RWPE1 (cell line): ENCODE results near the gene MOSMO.

Experiments
- CTCF ChIA-PET: fragments of 350-600 bp; sonication (Branson Sonifier 250); formaldehyde crosslinking; extraction: SDS; loops from one replicate; lab custom pipeline; 2021; lab: Yijun Ruan, JAX
- POLR2A ChIA-PET: fragments of 400-600 bp; formaldehyde crosslinking; extraction: SDS; loops from one replicate; lab custom pipeline; 2020; ENCODE audit warnings: antibody characterized with exemption; ENCODE audit not compliant: low non-redundant PET; lab: Yijun Ruan, JAX
- DNase-seq: peaks from one replicate; pipeline ENCODE4 v3.0.0; 2012; ENCODE audit warnings: low spot score
- H3K27ac ChIP-seq: fragments of 450-650 bp; 2 replicates; pipeline ENCODE4 v1.5.1; 2017
- TF ChIP-seq, protein P1 (sequence below): fragments of 450-650 bp; conservative IDR thresholded peaks from 2 replicates; pipeline ENCODE4 v1.5.1; 2017; ENCODE audit warnings: low read depth, mild to moderate bottlenecking

Gene MOSMO

DNA sequence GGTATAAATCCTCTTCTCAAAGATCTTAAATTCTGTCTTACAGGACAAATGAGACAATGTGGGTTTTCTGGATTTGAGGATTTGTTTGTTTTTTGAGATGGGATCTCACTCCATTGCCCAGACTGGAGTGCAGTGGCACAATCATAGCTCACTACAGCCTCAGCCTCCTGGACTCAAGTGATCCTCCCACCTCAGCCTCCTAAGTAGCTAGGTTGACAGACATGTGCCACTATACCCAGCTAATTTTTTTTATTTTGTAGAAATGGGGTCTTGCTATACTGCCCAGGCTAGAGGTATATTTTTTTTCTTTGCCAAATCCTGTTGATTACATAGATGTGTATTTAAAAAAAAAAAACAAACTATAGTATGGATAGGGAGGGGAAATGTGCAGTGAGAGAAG lies 122.6 kb downstream of the MOSMO start:
- ChIA-PET POLR2A (no interaction called here), CTCF (interaction anchor here (1.8 kb wide), 1 partner anchor 11 kb away, joined by 7 read pairs; no protein-coding TSS in a partner anchor)
- TF ChIP-seq, protein P1, sequence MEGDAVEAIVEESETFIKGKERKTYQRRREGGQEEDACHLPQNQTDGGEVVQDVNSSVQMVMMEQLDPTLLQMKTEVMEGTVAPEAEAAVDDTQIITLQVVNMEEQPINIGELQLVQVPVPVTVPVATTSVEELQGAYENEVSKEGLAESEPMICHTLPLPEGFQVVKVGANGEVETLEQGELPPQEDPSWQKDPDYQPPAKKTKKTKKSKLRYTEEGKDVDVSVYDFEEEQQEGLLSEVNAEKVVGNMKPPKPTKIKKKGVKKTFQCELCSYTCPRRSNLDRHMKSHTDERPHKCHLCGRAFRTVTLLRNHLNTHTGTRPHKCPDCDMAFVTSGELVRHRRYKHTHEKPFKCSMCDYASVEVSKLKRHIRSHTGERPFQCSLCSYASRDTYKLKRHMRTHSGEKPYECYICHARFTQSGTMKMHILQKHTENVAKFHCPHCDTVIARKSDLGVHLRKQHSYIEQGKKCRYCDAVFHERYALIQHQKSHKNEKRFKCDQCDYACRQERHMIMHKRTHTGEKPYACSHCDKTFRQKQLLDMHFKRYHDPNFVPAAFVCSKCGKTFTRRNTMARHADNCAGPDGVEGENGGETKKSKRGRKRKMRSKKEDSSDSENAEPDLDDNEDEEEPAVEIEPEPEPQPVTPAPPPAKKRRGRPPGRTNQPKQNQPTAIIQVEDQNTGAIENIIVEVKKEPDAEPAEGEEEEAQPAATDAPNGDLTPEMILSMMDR = no peak
- no peak for DNase-seq
- H3K27ac ChIP-seq = no peak overlapping the region

DNA sequence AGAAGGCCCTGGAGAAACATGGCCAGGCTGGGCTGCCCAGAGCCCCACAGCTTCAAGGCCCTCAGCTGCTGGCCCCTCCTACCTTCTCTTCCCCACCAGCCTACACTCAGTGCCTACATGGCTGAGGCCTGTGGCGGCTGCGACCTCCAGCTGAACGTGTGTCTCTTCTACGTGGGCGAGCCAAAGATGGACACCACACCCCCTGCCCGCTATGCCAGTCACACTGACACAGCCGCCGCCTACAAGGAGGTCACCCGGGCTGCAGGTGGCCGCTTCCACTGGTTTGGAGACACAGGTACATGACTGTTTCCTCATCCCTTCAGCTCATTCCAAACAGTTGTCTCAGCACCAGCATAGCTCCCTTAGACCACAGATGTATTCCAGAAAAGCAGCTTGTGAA lies 124.9 kb downstream of the MOSMO start:
- ChIA-PET POLR2A (interaction anchor here (0.6 kb wide), 1 partner anchor 142 kb away, joined by 4 read pairs; no protein-coding TSS in a partner anchor), CTCF (interaction anchor here (0.5 kb wide), 1 partner anchor 34 kb away, joined by 3 read pairs; no protein-coding TSS in a partner anchor)
- TF ChIP-seq, protein P1 = no peak
- H3K27ac ChIP-seq = no peak overlapping the region
- no peak for DNase-seq
